NCI-H345 treated with DMSO at 0.1 percent for 48 hours (cell line): ENCODE data around the gene CMTM7.
A peak's percentile ranks its signal among the peaks of the same experiment; 100 is the strongest.
"Not testable (repeated sequence)": the region's sequence is repeated elsewhere in the genome, so short reads cannot be mapped to it uniquely, and the experiment has no call there.

Source experiments
- DNase-seq: peaks from one replicate; lab custom pipeline; 2025; ENCODE audit not compliant: unreplicated experiment; lab: John Stamatoyannopoulos, UW

The CMTM7 gene

DNA sequence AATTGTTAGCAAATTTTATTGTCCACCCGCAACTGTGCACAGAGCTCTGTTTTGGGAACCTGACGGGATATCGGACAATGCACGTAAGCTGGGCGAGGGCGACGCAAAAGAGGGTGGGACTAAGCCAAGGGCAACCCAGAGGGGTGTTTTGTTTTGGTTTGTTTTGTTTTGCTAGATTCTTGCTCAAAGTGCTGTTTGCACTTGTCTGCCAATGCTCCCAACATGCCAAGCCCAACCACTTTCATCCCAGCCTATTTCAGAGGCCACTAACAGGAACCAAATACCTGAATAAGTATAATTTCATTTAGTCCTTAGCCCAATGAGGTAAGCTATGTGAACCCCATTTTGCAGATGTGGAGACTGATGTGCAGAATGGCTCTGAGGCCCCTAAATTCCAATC lies 9.7 kb upstream of the CMTM7 start:
- DNase-seq: no peak

DNA sequence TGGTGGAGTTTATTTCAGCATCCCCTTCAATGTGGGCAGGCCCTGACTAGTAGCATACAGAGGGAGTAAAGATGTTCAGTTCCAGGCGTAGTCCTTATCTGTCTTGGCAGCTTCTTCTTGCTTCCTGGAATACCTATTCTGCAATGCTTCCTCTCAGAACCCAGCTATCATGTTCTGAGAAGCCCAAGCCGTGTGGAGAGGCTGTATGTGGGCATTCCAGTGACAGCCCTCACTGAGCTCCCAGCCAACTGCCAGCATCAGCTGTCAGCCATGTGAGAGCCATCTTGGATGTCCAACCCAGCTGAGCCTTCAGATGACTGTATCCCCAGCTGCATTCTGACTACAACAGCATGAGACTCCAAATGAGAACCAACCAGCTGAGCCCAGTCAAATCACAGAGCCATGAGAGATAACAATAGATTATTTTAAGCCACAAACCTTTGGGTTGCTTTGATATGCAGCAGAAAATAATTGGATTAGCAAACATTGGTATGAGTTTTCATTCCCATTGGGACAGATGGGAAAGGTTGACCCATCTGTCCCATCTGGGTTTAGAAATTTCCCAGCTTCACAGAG lies 8.4 kb upstream of the CMTM7 start:
- no peak for DNase-seq

GRCh38 chr3:32384938-32385337 lies 6.7 kb upstream of the CMTM7 start:
- DNase-seq: no peak

GRCh38 chr3:32387512-32387911 lies 4.1 kb upstream of the CMTM7 start:
- DNase-seq: no peak

DNA sequence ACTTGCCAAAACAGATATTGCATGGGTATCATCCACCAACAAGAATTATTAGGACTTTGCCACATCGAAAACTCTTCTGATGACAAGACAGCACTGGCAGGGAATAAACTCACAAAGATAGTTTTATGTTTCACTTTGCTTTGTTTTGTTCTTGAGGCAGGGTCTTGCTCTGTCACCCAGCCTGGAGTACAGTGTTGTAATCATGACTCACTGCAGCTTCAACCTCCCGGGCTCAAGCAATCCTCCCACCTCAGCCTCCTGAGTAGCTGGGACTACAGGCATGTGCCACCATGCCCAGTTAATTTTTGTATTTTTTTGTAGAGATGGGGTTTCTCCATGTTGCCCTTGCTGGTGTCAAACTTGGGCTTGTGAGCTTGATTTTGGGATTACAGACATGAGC lies 2.1 kb upstream of the CMTM7 start:
- DNase-seq: not testable (repeated sequence)

DNA sequence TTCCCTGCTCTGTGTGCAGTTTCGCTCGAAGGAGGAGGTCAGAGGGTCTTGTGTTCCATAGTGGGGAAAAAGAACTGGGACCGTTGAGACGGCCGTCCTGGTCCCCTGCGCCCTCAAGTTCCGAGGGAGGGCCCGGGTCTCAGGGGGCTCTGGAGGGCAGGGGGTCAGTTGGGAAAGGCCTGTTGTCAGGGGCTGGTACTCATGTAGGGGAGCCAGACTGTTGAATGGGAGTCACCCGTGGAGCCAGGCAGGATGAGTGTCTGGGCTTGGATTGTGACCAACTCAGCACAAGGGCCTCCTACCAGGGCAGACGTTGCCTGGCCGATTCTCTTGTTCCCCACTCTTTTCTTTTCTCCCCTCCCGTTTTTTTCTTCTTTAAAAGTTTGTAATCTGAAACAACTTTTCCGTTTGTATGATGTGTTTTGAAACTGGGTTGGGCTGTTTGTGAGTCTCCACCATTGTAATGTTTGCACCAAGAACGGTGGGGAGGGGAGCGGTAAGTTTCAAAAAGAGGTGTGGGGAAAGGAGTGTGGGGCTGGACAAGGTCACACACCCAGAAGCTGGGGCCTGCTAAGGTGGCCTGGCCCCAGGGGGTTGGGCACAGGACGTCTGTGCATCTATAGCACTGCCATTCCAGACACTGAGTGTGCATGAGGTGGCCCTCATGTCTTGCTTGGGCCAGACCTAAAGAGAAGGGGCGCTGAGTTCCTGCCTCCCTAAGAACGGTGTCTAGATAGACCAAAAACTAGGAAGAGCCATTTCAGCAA lies 1.1 kb downstream of the CMTM7 start:
- no peak for DNase-seq

DNA sequence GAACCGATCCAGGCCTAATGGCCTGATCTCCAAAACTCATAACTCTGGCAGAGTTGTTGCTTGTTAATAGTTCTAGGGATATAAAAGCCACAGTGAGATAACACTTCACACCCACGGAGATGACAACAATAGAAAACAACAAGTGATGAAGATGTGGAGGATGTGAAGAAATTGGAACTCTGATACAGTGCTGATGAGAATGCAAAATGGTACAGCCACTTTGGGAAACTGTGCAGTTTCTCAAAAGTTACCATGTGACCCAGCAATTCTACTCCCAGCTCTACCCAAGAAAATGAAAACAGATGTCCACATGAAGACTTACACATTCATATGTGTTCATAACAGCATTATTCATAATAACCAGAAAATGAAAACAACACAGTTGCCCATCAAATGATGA lies 3.8 kb downstream of the CMTM7 start:
- no peak for DNase-seq

GRCh38 chr3:32397941-32398340 lies 6.3 kb downstream of the CMTM7 start:
- DNase-seq: no peak

DNA sequence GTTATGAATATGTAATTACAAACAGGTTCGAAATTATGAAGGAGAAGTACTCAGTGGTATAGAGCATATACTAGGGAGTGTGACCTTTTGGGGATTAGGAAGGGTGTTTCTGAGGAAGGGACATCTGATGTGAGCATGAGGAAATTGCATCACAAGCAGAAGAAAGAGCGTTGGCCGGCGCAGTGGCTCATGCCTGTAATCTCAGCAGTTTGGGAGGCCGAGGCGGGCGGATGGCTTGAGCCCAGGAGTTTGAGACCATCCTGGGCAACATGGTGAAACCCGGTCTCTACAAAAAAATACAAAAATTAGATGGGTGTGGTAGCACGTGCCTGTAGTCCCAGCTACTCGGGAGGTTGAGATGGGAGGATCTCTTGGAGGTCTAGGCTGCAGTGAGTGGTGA lies 6.9 kb downstream of the CMTM7 start:
- DNase-seq: no peak

DNA sequence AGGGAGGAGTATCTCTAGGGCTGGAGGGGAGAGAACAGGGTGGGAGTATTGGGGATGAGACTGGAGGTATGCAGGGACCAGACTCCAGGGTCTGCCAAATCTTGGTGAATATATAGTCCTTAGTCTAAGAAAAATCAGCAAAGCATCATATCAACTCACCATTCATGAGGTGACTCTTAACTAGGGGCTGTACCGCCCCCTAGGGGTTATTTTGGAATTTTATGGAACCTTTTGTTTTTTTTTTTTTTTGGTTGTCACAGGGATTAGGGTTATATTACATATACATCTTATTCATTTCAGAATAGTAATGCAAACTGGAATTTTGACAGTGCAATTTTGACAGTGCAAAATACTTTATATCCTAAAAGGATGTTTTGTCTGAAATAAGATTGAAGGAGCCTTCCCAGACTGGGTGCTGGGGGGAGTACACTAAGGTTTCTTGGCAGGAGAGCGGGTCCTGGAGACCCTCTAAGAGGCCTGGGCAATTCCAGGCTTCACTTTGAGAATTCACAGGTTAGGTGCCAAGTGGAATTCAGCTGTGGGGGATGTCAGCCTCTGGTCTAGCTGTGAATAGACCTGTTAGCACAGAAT lies 7.5 kb downstream of the CMTM7 start:
- no peak for DNase-seq

DNA sequence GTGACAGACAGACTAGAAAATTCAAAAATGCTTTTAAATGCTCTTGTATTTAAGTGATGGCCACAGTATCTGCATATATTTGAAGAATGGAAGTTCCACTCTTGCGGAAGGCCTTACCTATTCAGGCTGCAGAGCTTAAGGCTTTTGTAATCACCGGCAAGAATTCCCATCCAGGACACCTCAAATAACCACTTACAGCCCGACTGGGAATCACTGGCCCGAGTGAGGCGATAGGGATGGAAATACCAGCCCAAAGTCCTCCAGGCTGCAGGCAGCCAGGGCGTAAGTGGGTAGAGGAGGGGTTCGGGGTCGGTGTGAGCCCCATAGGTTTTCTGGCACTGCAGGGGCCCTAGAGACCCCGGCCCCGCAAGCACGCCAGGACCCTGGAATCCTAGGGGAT lies 9.5 kb downstream of the CMTM7 start:
- no peak for DNase-seq

DNA sequence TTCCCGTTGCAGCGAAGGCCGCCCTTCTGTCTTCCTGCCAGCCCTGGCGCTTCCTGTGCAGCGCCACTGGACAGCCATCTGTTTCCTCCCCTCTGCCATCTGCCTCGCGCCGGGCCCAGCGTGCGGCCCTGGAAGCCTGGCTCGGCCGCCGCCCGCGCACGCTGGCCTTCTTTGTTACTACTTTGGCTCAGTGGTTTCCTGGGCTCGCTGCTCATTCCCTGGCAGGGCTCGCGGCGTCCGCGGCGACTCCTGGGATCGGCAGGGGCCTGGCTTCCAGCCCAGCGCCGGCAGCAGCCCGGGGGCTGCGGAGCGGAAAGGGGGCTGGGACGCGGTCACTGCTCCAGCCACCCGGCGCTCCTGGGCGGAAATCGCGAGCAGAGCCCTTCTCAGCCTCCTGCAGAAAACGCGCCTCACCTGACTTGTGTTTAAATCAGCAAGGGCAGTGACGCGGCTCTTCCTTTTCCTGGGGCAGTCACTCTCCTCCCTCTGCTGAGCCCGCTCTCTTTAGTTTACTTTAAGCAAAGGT lies 10.0 kb downstream of the CMTM7 start:
- no peak for DNase-seq

GRCh38 chr3:32403663-32404062 lies 12.0 kb downstream of the CMTM7 start:
- no peak for DNase-seq

DNA sequence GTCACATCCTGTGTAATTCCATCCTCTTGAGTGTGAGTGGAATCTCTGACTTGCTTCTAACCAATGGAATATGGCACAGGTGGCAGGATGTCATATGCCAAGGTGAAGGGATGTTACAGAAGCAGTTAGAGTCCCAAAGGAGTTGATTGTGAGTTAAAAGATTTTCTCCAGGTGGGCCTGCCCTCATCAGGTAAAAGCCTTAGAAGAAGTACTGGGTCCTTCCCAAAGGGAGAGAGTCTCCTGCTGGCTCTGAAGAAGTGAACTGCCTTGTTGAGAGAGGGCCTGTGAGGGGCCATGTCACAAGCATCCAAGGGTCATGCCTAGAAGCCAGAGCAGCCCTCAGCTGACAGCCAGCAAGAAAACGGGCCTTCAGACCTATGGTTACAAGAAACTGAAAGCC lies 13.1 kb downstream of the CMTM7 start:
- DNase-seq: no peak

- no peak for DNase-seq
Measured at GRCh38 chr3:32405155-32405554, 13.5 kb downstream of the CMTM7 start.

GRCh38 chr3:32405711-32406323 lies 14.2 kb downstream of the CMTM7 start:
- no peak for DNase-seq

GRCh38 chr3:32406486-32407408 lies 15.1 kb downstream of the CMTM7 start:
- DNase-seq: peak; percentile 60

DNA sequence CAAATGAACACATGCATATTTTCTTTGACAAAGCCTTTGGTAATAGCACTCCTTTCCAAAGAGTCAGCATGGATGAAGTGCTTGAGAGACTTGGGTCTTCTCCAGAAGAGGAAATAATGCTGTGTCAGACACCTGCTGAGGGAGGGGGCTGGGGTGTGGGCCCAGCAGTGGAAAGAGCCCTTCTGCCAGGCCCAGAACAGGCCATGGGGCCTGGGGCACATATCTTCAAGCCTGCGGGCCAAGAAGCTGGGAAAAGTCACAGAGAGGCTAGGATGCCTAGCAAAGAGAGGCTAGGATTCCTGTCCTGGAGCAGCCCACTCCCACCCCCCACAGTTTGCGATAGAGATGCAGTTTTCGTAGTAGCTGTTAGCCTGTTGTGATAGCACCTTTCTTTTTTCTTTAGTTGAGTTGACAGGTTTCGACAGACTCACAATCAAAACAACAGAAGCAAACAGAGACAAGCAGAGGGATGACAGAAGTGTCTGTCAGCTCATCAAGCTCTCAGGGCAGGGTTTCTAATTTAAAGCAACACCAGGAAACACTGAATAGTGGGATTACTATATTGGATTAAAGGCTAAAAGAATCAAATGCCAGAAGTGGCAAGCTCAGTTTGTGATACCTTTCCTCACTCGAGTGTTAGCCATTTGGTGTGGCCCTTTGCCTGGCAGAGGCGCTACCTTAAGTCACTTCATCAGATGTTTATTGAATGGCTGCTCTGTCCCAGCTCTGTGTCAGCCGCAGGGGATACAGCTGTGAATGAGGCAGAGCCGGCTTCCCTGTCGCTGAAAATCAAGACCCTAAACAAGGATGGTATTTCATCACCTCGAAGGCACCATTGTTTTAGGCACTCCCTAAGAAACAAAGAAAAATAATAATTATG lies 19.0 kb downstream of the CMTM7 start:
- no peak for DNase-seq

DNA sequence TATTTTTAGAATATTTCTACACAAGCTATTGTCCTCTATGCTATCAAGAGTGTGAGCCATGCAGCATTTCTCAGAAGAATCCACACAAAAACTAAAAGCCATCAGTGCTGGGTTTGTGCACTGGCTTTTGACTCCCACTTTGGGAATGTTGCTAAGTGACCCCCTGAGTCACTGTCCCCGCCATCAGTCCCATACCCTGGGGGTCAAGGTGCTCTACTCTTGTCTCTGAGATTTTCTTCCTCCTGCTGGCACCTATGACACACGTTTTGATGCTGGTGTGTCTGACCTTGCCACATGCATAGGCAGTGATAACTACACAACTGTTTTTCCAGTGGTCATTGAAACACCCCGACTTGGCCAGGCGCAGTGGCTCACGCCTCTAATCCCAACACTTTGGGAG lies 19.8 kb downstream of the CMTM7 start:
- DNase-seq: no peak

DNA sequence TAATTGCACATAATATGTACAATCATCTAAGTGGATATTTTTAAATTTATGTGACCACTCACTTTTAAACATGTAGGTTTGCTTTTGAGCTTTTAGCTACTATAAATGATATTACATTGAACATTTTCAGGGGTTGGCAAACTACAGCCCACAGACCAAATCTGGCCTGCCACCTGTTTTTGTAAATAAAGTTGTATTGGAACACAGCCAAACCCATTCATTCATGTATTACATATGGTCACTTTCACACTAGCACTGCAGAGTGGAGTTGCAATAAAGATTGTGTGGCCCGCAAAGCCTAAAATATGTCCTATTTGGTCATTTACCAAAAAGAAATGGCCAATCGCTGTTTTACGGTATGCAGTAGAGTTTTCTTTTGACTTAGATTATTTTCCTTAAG lies 21.2 kb downstream of the CMTM7 start:
- peak; percentile 18 for DNase-seq
